ENCODE data around the gene JPH2.

DNA sequence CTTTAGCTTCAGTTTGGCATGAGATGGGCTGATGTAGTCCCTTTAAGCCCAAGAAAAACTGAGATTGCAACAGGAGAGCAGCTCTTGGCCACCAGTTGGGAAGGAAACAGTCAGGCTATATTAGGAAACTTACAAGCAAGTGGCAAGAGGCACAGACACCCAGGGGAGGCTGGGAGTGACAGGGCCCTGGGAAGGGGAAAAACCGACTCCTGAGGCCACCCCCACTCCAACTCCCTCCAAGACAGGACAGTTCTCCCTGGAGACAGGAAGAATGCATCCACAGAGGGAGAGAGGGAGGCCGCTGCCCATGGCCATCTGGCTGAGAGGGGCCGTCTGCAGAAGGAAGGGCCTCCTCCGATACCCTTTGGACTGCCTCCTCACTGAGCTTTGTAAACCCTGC is 20.5 kb downstream of the JPH2 start:
- TF ChIP-seq, protein P1, sequence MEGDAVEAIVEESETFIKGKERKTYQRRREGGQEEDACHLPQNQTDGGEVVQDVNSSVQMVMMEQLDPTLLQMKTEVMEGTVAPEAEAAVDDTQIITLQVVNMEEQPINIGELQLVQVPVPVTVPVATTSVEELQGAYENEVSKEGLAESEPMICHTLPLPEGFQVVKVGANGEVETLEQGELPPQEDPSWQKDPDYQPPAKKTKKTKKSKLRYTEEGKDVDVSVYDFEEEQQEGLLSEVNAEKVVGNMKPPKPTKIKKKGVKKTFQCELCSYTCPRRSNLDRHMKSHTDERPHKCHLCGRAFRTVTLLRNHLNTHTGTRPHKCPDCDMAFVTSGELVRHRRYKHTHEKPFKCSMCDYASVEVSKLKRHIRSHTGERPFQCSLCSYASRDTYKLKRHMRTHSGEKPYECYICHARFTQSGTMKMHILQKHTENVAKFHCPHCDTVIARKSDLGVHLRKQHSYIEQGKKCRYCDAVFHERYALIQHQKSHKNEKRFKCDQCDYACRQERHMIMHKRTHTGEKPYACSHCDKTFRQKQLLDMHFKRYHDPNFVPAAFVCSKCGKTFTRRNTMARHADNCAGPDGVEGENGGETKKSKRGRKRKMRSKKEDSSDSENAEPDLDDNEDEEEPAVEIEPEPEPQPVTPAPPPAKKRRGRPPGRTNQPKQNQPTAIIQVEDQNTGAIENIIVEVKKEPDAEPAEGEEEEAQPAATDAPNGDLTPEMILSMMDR (conservative IDR thresholded peaks at IDR 0.05; ENCODE audit: low read depth in 2 of 2): no peak
- TF ChIP-seq, protein P2, sequence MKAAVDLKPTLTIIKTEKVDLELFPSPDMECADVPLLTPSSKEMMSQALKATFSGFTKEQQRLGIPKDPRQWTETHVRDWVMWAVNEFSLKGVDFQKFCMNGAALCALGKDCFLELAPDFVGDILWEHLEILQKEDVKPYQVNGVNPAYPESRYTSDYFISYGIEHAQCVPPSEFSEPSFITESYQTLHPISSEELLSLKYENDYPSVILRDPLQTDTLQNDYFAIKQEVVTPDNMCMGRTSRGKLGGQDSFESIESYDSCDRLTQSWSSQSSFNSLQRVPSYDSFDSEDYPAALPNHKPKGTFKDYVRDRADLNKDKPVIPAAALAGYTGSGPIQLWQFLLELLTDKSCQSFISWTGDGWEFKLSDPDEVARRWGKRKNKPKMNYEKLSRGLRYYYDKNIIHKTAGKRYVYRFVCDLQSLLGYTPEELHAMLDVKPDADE (IDR thresholded peaks at IDR 0.05): no peak
- TF ChIP-seq POLR2AphosphoS5 (IDR thresholded peaks at IDR 0.05; ENCODE audit: low read depth): no peak
- no peak for TF ChIP-seq EZH2phosphoT487 (IDR thresholded peaks at IDR 0.05; ENCODE audit: unreplicated experiment)
- TF ChIP-seq EZH2 (IDR thresholded peaks at IDR 0.05; ENCODE audit: low read depth, unreplicated experiment): no peak
- TF ChIP-seq STAT1 (IDR thresholded peaks at IDR 0.05; ENCODE audit: unreplicated experiment): no peak
- TF ChIP-seq CREB1 (CRISPR knock-in tag; IDR thresholded peaks at IDR 0.05; ENCODE audit: low read depth): no peak
- no peak for TF ChIP-seq JUNB (IDR thresholded peaks at IDR 0.05; ENCODE audit: unreplicated experiment)
- TF ChIP-seq, protein P3, sequence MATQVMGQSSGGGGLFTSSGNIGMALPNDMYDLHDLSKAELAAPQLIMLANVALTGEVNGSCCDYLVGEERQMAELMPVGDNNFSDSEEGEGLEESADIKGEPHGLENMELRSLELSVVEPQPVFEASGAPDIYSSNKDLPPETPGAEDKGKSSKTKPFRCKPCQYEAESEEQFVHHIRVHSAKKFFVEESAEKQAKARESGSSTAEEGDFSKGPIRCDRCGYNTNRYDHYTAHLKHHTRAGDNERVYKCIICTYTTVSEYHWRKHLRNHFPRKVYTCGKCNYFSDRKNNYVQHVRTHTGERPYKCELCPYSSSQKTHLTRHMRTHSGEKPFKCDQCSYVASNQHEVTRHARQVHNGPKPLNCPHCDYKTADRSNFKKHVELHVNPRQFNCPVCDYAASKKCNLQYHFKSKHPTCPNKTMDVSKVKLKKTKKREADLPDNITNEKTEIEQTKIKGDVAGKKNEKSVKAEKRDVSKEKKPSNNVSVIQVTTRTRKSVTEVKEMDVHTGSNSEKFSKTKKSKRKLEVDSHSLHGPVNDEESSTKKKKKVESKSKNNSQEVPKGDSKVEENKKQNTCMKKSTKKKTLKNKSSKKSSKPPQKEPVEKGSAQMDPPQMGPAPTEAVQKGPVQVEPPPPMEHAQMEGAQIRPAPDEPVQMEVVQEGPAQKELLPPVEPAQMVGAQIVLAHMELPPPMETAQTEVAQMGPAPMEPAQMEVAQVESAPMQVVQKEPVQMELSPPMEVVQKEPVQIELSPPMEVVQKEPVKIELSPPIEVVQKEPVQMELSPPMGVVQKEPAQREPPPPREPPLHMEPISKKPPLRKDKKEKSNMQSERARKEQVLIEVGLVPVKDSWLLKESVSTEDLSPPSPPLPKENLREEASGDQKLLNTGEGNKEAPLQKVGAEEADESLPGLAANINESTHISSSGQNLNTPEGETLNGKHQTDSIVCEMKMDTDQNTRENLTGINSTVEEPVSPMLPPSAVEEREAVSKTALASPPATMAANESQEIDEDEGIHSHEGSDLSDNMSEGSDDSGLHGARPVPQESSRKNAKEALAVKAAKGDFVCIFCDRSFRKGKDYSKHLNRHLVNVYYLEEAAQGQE (IDR thresholded peaks at IDR 0.05; ENCODE audit: unreplicated experiment): no peak
- TF ChIP-seq NANOG (IDR thresholded peaks at IDR 0.05; ENCODE audit: borderline replicate concordance): no peak
- TF ChIP-seq, protein P4, sequence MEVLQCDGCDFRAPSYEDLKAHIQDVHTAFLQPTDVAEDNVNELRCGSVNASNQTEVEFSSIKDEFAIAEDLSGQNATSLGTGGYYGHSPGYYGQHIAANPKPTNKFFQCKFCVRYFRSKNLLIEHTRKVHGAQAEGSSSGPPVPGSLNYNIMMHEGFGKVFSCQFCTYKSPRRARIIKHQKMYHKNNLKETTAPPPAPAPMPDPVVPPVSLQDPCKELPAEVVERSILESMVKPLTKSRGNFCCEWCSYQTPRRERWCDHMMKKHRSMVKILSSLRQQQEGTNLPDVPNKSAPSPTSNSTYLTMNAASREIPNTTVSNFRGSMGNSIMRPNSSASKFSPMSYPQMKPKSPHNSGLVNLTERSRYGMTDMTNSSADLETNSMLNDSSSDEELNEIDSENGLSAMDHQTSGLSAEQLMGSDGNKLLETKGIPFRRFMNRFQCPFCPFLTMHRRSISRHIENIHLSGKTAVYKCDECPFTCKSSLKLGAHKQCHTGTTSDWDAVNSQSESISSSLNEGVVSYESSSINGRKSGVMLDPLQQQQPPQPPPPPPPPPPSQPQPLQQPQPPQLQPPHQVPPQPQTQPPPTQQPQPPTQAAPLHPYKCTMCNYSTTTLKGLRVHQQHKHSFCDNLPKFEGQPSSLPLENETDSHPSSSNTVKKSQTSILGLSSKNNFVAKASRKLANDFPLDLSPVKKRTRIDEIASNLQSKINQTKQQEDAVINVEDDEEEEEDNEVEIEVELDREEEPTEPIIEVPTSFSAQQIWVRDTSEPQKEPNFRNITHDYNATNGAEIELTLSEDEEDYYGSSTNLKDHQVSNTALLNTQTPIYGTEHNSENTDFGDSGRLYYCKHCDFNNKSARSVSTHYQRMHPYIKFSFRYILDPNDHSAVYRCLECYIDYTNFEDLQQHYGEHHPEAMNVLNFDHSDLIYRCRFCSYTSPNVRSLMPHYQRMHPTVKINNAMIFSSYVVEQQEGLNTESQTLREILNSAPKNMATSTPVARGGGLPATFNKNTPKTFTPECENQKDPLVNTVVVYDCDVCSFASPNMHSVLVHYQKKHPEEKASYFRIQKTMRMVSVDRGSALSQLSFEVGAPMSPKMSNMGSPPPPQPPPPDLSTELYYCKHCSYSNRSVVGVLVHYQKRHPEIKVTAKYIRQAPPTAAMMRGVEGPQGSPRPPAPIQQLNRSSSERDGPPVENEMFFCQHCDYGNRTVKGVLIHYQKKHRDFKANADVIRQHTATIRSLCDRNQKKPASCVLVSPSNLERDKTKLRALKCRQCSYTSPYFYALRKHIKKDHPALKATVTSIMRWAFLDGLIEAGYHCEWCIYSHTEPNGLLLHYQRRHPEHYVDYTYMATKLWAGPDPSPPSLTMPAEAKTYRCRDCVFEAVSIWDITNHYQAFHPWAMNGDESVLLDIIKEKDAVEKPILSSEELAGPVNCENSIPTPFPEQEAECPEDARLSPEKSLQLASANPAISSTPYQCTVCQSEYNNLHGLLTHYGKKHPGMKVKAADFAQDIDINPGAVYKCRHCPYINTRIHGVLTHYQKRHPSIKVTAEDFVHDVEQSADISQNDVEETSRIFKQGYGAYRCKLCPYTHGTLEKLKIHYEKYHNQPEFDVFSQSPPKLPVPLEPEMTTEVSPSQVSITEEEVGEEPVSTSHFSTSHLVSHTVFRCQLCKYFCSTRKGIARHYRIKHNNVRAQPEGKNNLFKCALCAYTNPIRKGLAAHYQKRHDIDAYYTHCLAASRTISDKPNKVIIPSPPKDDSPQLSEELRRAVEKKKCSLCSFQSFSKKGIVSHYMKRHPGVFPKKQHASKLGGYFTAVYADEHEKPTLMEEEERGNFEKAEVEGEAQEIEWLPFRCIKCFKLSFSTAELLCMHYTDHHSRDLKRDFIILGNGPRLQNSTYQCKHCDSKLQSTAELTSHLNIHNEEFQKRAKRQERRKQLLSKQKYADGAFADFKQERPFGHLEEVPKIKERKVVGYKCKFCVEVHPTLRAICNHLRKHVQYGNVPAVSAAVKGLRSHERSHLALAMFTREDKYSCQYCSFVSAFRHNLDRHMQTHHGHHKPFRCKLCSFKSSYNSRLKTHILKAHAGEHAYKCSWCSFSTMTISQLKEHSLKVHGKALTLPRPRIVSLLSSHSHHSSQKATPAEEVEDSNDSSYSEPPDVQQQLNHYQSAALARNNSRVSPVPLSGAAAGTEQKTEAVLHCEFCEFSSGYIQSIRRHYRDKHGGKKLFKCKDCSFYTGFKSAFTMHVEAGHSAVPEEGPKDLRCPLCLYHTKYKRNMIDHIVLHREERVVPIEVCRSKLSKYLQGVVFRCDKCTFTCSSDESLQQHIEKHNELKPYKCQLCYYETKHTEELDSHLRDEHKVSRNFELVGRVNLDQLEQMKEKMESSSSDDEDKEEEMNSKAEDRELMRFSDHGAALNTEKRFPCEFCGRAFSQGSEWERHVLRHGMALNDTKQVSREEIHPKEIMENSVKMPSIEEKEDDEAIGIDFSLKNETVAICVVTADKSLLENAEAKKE (CRISPR knock-in tag; IDR thresholded peaks at IDR 0.05): no peak

All from GM23338 (cell line).